PC-9 (cell line): ENCODE results near the gene OR51L1. TPM values are rescaled to one million over a fixed set of nuclear protein-coding genes. Genes with fewer than 3 reads are reported as not detected.

Experiments used
- BruUV-seq: library from RNA; stranded (reverse); fragments of 400-500 nt; replicated peaks from 2 replicates; lab custom pipeline; 2021; lab: Mats Ljungman, UMichigan
- CTCF ChIA-PET: fragments of 300-600 bp; sonication (Branson Sonifier 250); formaldehyde crosslinking; loops from one replicate; lab custom pipeline; 2022; ENCODE audit warnings: antibody characterized with exemption; lab: Charles Lee
- POLR2A ChIA-PET: fragments of 300-600 bp; sonication (Branson Sonifier 250); formaldehyde crosslinking; loops from one replicate; lab custom pipeline; 2022; ENCODE audit warnings: antibody characterized with exemption; ENCODE audit not compliant: unreplicated experiment; lab: Charles Lee
- DNase-seq, 2 experiments: peaks; one replicate each; pipeline versions ENCODE4 v3.0.0 to v3.0.0-alpha.2; 2015 to 2022; ENCODE audit warnings: mixed read lengths in 1 of 2
- H2AFZ ChIP-seq: fragments of 200-600 bp; sonication (generic); 2 replicates; pipeline ENCODE4 v1.8.1; 2017; ENCODE audit warnings: antibody characterized with exemption
- H3F3A ChIP-seq: fragments of 200-600 bp; sonication (generic); 2 replicates; pipeline ENCODE4 v1.8.1; 2017; ENCODE audit warnings: antibody characterized with exemption, mild to moderate bottlenecking, low read depth; ENCODE audit not compliant: insufficient read depth
- H3K27ac ChIP-seq: fragments of 200-600 bp; sonication (generic); 2 replicates; pipeline ENCODE4 v1.6.1; 2016; ENCODE audit warnings: mixed run types
- H3K27me3 ChIP-seq: fragments of 200-600 bp; sonication (generic); 2 replicates; pipeline ENCODE4 v1.6.1; 2016; ENCODE audit warnings: low read depth, mixed run types; ENCODE audit not compliant: insufficient read depth
- H3K36me3 ChIP-seq: fragments of 200-600 bp; sonication (generic); 2 replicates; pipeline ENCODE4 v1.6.1; 2016; ENCODE audit warnings: low read depth, mixed run types
- H3K4me1 ChIP-seq: fragments of 200-600 bp; sonication (generic); replicated peaks from 2 replicates; pipeline ENCODE4 v1.6.1; 2016; ENCODE audit warnings: mixed run types; ENCODE audit not compliant: insufficient read depth
- H3K4me2 ChIP-seq: fragments of 200-600 bp; sonication (generic); 2 replicates; pipeline ENCODE4 v1.6.1; 2017; ENCODE audit warnings: mixed run types
- H3K4me3 ChIP-seq: fragments of 200-600 bp; sonication (generic); 2 replicates; pipeline ENCODE4 v1.6.1; 2016; ENCODE audit warnings: mixed run types
- H3K79me2 ChIP-seq: fragments of 200-600 bp; sonication (generic); 2 replicates; pipeline ENCODE4 v1.6.1; 2017; ENCODE audit warnings: low read depth, mixed run types
- H3K9me2 ChIP-seq: fragments of 200-600 bp; sonication (generic); 2 replicates; pipeline ENCODE4 v1.8.1; 2017; ENCODE audit warnings: mild to moderate bottlenecking; ENCODE audit not compliant: insufficient read depth
- H3K9me3 ChIP-seq: fragments of 200-600 bp; sonication (generic); 2 replicates; pipeline ENCODE4 v1.8.1; 2016; ENCODE audit warnings: low read depth; ENCODE audit not compliant: insufficient read depth
- H4K20me1 ChIP-seq: fragments of 200-600 bp; sonication (generic); 2 replicates; pipeline ENCODE4 v1.8.1; 2017; ENCODE audit not compliant: insufficient read depth
- EZH2 ChIP-seq: fragments of 200-600 bp; sonication (generic); IDR thresholded peaks from 2 replicates; pipeline ENCODE4 v1.8.0; 2017; ENCODE audit warnings: antibody characterized with exemption, low read depth
- intact Hi-C: fragments of 100-400 bp; cut with micrococcal nuclease; formaldehyde crosslinking; loops from one replicate; pipeline ENCODE4 v1.10.0; 2022; ENCODE audit not compliant: unreplicated experiment
- total RNA-seq: library from RNA; stranded (reverse); gene quantifications from 2 replicates; pipeline ENCODE4 v1.2.3, GENCODE V29; 2021
- TF ChIP-seq, protein P1 (sequence below): fragments of 200-600 bp; sonication (generic); conservative IDR thresholded peaks from 2 replicates; pipeline ENCODE4 v1.6.1; 2017; ENCODE audit warnings: mixed run types, antibody characterized with exemption, mild to moderate bottlenecking, moderate library complexity

The OR51L1 gene
- total RNA-seq, 1 experiment from 2014 or later: not detected

- H3F3A ChIP-seq: no peaks in the 10 kb centered on the region
- no peaks in the 10 kb centered on the region for H3K9me3 ChIP-seq
- no peaks in the 10 kb centered on the region for H3K4me1 ChIP-seq
- BruUV-seq: no TSS peak
- no peaks in the 10 kb centered on the region for H3K79me2 ChIP-seq
- no peak overlapping the region for H2AFZ ChIP-seq
- DNase-seq: no peak
- CTCF ChIA-PET: no interaction called here
- POLR2A ChIA-PET: no interaction called here
- H3K27ac ChIP-seq: no peak overlapping the region
- no peak overlapping the region for H3K4me2 ChIP-seq
- H3K27me3 ChIP-seq: no peaks in the 10 kb centered on the region
- TF ChIP-seq, protein P1, sequence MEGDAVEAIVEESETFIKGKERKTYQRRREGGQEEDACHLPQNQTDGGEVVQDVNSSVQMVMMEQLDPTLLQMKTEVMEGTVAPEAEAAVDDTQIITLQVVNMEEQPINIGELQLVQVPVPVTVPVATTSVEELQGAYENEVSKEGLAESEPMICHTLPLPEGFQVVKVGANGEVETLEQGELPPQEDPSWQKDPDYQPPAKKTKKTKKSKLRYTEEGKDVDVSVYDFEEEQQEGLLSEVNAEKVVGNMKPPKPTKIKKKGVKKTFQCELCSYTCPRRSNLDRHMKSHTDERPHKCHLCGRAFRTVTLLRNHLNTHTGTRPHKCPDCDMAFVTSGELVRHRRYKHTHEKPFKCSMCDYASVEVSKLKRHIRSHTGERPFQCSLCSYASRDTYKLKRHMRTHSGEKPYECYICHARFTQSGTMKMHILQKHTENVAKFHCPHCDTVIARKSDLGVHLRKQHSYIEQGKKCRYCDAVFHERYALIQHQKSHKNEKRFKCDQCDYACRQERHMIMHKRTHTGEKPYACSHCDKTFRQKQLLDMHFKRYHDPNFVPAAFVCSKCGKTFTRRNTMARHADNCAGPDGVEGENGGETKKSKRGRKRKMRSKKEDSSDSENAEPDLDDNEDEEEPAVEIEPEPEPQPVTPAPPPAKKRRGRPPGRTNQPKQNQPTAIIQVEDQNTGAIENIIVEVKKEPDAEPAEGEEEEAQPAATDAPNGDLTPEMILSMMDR: no peak
- no peak for TF ChIP-seq EZH2
- no peaks in the 10 kb centered on the region for H3K9me2 ChIP-seq
- no peaks in the 10 kb centered on the region for H3K36me3 ChIP-seq
- no peaks in the 10 kb centered on the region for H4K20me1 ChIP-seq
- intact Hi-C loops: no loop called here
- no peak overlapping the region for H3K4me3 ChIP-seq
Observed at GRCh38 chr11:5036669-5037068, 42.0 kb downstream of the OR51L1 start.

DNA sequence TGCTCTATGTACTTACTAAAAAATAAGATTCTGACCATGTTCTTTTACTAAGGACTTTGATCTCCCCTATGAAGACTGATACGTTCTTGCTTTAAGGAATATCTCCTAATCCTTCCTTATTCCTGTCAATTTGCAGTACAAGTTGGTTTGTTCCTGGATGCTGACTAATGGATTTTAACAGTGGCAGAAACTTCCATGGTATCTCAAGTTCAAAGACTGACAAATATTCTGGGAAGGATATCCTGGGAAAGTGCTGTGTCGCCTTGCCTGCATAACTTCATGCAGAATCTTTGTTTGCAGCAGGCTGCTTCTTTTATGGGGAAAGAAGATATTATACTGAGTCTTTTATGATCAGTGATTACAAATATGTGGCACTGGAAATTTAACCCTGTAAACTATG lies 43.3 kb downstream of the OR51L1 start:
- H2AFZ ChIP-seq: no peak overlapping the region
- no peak overlapping the region for H3K27ac ChIP-seq
- no peaks in the 10 kb centered on the region for H3K9me3 ChIP-seq
- POLR2A ChIA-PET: no interaction called here
- DNase-seq: no peak
- TF ChIP-seq EZH2: no peak
- TF ChIP-seq, protein P1: no peak
- no peak overlapping the region for H3K4me3 ChIP-seq
- H3F3A ChIP-seq: no peaks in the 10 kb centered on the region
- H4K20me1 ChIP-seq: no peaks in the 10 kb centered on the region
- CTCF ChIA-PET: no interaction called here
- no TSS peak for BruUV-seq
- no peaks in the 10 kb centered on the region for H3K79me2 ChIP-seq
- H3K36me3 ChIP-seq: no peaks in the 10 kb centered on the region
- H3K4me2 ChIP-seq: no peak overlapping the region
- intact Hi-C loops: no loop called here
- H3K9me2 ChIP-seq: no peaks in the 10 kb centered on the region
- H3K4me1 ChIP-seq: no peaks in the 10 kb centered on the region
- no peaks in the 10 kb centered on the region for H3K27me3 ChIP-seq

GRCh38 chr11:5038341-5038740 lies 43.7 kb downstream of the OR51L1 start:
- Histone ChIP-seq H3K27ac (no peak overlapping the region), H3K27me3 (no peaks in the 10 kb centered on the region), H3K4me1 (no peaks in the 10 kb centered on the region), H3K4me3 (no peak overlapping the region), H3F3A (no peaks in the 10 kb centered on the region), H3K9me3 (no peaks in the 10 kb centered on the region), H4K20me1 (no peaks in the 10 kb centered on the region), H3K79me2 (no peaks in the 10 kb centered on the region), H3K36me3 (no peaks in the 10 kb centered on the region), H2AFZ (no peak overlapping the region), H3K4me2 (no peak overlapping the region), H3K9me2 (no peaks in the 10 kb centered on the region)
- TF ChIP-seq, protein P1: no peak
- TF ChIP-seq EZH2: no peak
- POLR2A ChIA-PET: no interaction called here
- intact Hi-C loops: no loop called here
- CTCF ChIA-PET: no interaction called here
- DNase-seq: no peak
- no TSS peak for BruUV-seq
